Liver (tissue), 9 donors: ENCODE data around the gene SGSM1. TPM values are rescaled to one million over a fixed set of nuclear protein-coding genes. Genes with fewer than 3 reads are reported as not detected.

ENCODE experiments used
- DNase-seq: peaks from one replicate; pipeline ENCODE4 v3.0.0-alpha.2; 2017; ENCODE audit warnings: low spot score
- H3K27ac ChIP-seq, 2 donors: one replicate each; pipeline ENCODE4 v1.7.0; 2013; ENCODE audit warnings: inconsistent platforms in 2 of 2, low read length in 2 of 2, control low read depth in 1 of 2, low read depth in 1 of 2, mild to moderate bottlenecking in 1 of 2
- H3K27me3 ChIP-seq, 4 donors: one replicate each; pipeline versions ENCODE4 v1.6.1 to v1.7.0; 2013; ENCODE audit warnings: low read length in 3 of 4, inconsistent platforms in 1 of 4, mild to moderate bottlenecking in 1 of 4, moderate library complexity in 1 of 4; ENCODE audit not compliant: control insufficient read depth in 4 of 4, insufficient read depth in 4 of 4
- H3K36me3 ChIP-seq, 4 donors: one replicate each; pipeline versions ENCODE4 v1.6.1 to v1.7.0; 2013; ENCODE audit warnings: low read length in 3 of 4, mild to moderate bottlenecking in 3 of 4, low read depth in 1 of 4, moderate library complexity in 1 of 4; ENCODE audit not compliant: control insufficient read depth in 4 of 4, insufficient read depth in 3 of 4
- H3K4me1 ChIP-seq, 4 donors: one replicate each; pipeline versions ENCODE4 v1.6.1 to v1.7.0; 2013; ENCODE audit warnings: low read length in 3 of 4, mild to moderate bottlenecking in 3 of 4, moderate library complexity in 1 of 4; ENCODE audit not compliant: control insufficient read depth in 4 of 4, insufficient read depth in 4 of 4
- H3K4me3 ChIP-seq, 3 donors: one replicate each; pipeline versions ENCODE4 v1.6.1 to v1.7.0; 2013; ENCODE audit warnings: low read length in 3 of 3, control low read depth in 1 of 3, low read depth in 1 of 3, mild to moderate bottlenecking in 1 of 3
- H3K9ac ChIP-seq, 2 donors: one replicate each; pipeline ENCODE4 v1.7.0; 2013; ENCODE audit warnings: low read length in 2 of 2, mild to moderate bottlenecking in 2 of 2, moderate library complexity in 2 of 2, control low read depth in 1 of 2, low read depth in 1 of 2
- H3K9me3 ChIP-seq, 4 donors: one replicate each; pipeline versions ENCODE4 v1.6.1 to v1.7.0; 2013; ENCODE audit warnings: low read length in 3 of 4; ENCODE audit not compliant: control insufficient read depth in 4 of 4
- EGR1 ChIP-seq, 2 donors: IDR thresholded peaks; 2 replicates each; pipeline ENCODE4 v1.6.1; 2016 to 2018; ENCODE audit warnings: antibody characterized with exemption in 2 of 2, low read depth in 2 of 2
- FOXA2 ChIP-seq: IDR thresholded peaks from 2 replicates; pipeline ENCODE4 v1.6.1; 2016; ENCODE audit warnings: antibody characterized with exemption
- GABPA ChIP-seq, 2 donors: IDR thresholded peaks in 1 of 2; conservative IDR thresholded peaks in 1 of 2; 2 replicates each; pipeline ENCODE4 v1.6.1; 2016; ENCODE audit warnings: antibody characterized with exemption in 2 of 2, mild to moderate bottlenecking in 1 of 2, moderate library complexity in 1 of 2
- HNF4G ChIP-seq: IDR thresholded peaks from 2 replicates; pipeline ENCODE4 v1.6.1; 2016; ENCODE audit warnings: antibody characterized with exemption
- JUND ChIP-seq, 2 donors: IDR thresholded peaks; 2 replicates each; pipeline ENCODE4 v1.6.1; 2016; ENCODE audit warnings: antibody characterized with exemption in 2 of 2
- NR2F2 ChIP-seq: IDR thresholded peaks from 2 replicates; pipeline ENCODE4 v1.6.1; 2016; ENCODE audit warnings: antibody characterized with exemption
- RAD21 ChIP-seq, 2 donors: IDR thresholded peaks; 2 replicates each; pipeline ENCODE4 v1.6.1; 2016; ENCODE audit warnings: antibody characterized with exemption in 2 of 2, mild to moderate bottlenecking in 2 of 2
- RXRA ChIP-seq, 2 donors: IDR thresholded peaks; 2 replicates each; pipeline ENCODE4 v1.6.1; 2017 to 2018; ENCODE audit warnings: antibody characterized with exemption in 2 of 2, mild to moderate bottlenecking in 1 of 2
- SP1 ChIP-seq: IDR thresholded peaks from 2 replicates; pipeline ENCODE4 v1.6.1; 2018; ENCODE audit warnings: antibody characterized with exemption, mild to moderate bottlenecking
- TAF1 ChIP-seq: conservative IDR thresholded peaks from 2 replicates; pipeline ENCODE4 v1.6.1; 2016; ENCODE audit warnings: antibody characterized with exemption, mild to moderate bottlenecking
- YY1 ChIP-seq: IDR thresholded peaks from 2 replicates; pipeline ENCODE4 v1.6.1; 2016; ENCODE audit warnings: antibody characterized with exemption, mild to moderate bottlenecking
- WGBS: extraction: QIAGEN DNeasy Blood & Tissue Kit; methylation state at CpG from one replicate; pipeline ENCODE4 v1.1.7; 2013; 5-methylcytosine and 5-hydroxymethylcytosine counted together
- polyA plus RNA-seq, 2 donors: library from polyadenylated mRNA; stranded (reverse) in 1 of 2; unstranded in 1 of 2; fragments of 200-250 nt in 1 of 2; fragments of >200 nt in 1 of 2; fragmentation: Nextera tagmentation in 1 of 2; extraction: Ambion mirVana in 1 of 2; gene quantifications; one replicate each; pipeline versions ENCODE4 v1.2.1 to v1.2.3, GENCODE V29; 2013 to 2015
- total RNA-seq, 2 donors: library from RNA; depleted of rRNA; stranded (reverse); fragments of >200 nt; gene quantifications; one replicate each; pipeline ENCODE4 v1.2.3, GENCODE V29; 2014
- TF ChIP-seq, protein P1 (sequence below): IDR thresholded peaks from 2 replicates; pipeline ENCODE4 v1.6.1; 2016; ENCODE audit warnings: antibody characterized with exemption
- TF ChIP-seq, protein P2 (sequence below): IDR thresholded peaks from 2 replicates; pipeline ENCODE4 v1.6.1; 2016; ENCODE audit warnings: antibody characterized with exemption
- TF ChIP-seq, protein P3 (sequence below): IDR thresholded peaks from 2 replicates; pipeline ENCODE4 v1.6.1; 2016; ENCODE audit warnings: antibody characterized with exemption, mild to moderate bottlenecking
- TF ChIP-seq, protein P4 (sequence below): IDR thresholded peaks from 2 replicates; pipeline ENCODE4 v1.6.1; 2016; ENCODE audit warnings: antibody characterized with exemption
- TF ChIP-seq, protein P5 (sequence below): fragments of 150-350 bp; IDR thresholded peaks from 2 replicates; pipeline ENCODE4 v1.5.1; 2017; ENCODE audit warnings: improper control_type of control experiment, low read depth, low read length; ENCODE audit not compliant: missing input control
- donor health status: healthy.
- donor health status: healthy.
- donor health status: healthy.
- donor health status: healthy.
- donor health status: healthy.

Gene SGSM1
- total and polyA plus RNA-seq, 4 donors: 0.08 to 0.51 (median 0.21) TPM

DNA sequence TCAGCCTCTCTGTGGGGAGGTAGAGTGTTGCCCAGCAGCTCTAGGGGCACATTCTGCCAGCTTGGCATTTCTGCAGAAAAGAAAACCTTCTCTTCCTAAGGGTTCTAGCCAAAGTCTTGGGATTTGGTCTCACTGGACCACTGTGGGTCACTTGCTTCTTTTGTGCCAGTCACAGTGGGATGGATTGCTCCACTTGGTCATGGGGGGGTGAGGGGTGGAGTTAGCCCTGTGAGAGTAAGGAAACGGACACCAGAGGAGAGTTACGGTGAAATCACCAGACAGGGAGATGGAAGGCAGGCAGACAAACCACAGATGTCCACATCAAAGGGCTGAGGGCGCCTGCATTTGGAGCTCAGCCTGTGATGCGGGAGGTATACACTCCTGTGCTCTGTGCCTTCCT is 10.8 kb downstream of the SGSM1 start:
- H3K9me3 ChIP-seq: no peaks in the 10 kb centered on the region
- H3K4me1 ChIP-seq: peaks cover 0 to 13% (median 9%) of the 10 kb centered on the region in 4 donors
- TF ChIP-seq FOXA2 (no peak), EGR1 (IDR thresholded peaks at IDR 0.05; ENCODE audit: low read depth in 2 of 2) (no peak), YY1 (no peak), JUND (IDR thresholded peaks at IDR 0.05) (no peak)
- H3K36me3 ChIP-seq: no peaks in the 10 kb centered on the region
- no peak overlapping the region for H3K9ac ChIP-seq
- 71% methylated on average over 4 of the region's 4 CpGs for WGBS
- H3K4me3 ChIP-seq: no peak overlapping the region
- no peak for DNase-seq
- no peak overlapping the region for H3K27ac ChIP-seq
- no peaks in the 10 kb centered on the region for H3K27me3 ChIP-seq

DNA sequence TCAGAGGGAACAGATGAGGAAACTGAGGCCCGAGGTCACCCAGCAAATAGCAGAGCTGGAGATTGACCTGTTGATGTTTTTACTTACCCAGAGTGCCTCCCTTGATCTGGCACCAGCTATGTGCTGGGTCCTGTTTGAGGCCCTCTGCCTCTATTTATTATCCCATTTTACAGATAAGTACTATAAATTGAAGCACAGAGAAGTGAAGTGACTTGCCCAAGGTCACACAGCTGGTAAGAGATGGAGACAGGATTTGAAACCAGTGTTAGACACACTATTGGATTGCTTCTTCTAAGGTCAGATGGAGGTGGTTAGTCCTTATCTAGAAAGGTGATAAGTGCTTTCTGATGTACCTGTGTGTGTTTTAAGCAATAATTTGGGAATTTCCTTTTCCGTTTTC is 13.5 kb downstream of the SGSM1 start:
- WGBS: 60% methylated on average over 2 of the region's 2 CpGs
- DNase-seq: no peak
- H3K27ac ChIP-seq: no peak overlapping the region

More for the DNA sequence above, 13.5 kb downstream of the SGSM1 start:
- no peaks in the 10 kb centered on the region for H3K9me3 ChIP-seq
- no peak for TF ChIP-seq YY1
- no peak for TF ChIP-seq HNF4G
- TF ChIP-seq TAF1: no peak
- TF ChIP-seq FOXA2: no peak
- TF ChIP-seq, protein P1, sequence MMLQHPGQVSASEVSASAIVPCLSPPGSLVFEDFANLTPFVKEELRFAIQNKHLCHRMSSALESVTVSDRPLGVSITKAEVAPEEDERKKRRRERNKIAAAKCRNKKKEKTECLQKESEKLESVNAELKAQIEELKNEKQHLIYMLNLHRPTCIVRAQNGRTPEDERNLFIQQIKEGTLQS: no peak
- TF ChIP-seq RXRA (IDR thresholded peaks at IDR 0.05): no peak
- TF ChIP-seq, protein P2, sequence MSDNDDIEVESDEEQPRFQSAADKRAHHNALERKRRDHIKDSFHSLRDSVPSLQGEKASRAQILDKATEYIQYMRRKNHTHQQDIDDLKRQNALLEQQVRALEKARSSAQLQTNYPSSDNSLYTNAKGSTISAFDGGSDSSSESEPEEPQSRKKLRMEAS: no peak
- TF ChIP-seq, protein P3, sequence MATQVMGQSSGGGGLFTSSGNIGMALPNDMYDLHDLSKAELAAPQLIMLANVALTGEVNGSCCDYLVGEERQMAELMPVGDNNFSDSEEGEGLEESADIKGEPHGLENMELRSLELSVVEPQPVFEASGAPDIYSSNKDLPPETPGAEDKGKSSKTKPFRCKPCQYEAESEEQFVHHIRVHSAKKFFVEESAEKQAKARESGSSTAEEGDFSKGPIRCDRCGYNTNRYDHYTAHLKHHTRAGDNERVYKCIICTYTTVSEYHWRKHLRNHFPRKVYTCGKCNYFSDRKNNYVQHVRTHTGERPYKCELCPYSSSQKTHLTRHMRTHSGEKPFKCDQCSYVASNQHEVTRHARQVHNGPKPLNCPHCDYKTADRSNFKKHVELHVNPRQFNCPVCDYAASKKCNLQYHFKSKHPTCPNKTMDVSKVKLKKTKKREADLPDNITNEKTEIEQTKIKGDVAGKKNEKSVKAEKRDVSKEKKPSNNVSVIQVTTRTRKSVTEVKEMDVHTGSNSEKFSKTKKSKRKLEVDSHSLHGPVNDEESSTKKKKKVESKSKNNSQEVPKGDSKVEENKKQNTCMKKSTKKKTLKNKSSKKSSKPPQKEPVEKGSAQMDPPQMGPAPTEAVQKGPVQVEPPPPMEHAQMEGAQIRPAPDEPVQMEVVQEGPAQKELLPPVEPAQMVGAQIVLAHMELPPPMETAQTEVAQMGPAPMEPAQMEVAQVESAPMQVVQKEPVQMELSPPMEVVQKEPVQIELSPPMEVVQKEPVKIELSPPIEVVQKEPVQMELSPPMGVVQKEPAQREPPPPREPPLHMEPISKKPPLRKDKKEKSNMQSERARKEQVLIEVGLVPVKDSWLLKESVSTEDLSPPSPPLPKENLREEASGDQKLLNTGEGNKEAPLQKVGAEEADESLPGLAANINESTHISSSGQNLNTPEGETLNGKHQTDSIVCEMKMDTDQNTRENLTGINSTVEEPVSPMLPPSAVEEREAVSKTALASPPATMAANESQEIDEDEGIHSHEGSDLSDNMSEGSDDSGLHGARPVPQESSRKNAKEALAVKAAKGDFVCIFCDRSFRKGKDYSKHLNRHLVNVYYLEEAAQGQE: no peak
- TF ChIP-seq GABPA (IDR thresholded peaks at IDR 0.05 in 1 of 2, conservative IDR thresholded peaks at IDR 0.05 in 1 of 2): no peak
- TF ChIP-seq SP1: no peak
- TF ChIP-seq, protein P4, sequence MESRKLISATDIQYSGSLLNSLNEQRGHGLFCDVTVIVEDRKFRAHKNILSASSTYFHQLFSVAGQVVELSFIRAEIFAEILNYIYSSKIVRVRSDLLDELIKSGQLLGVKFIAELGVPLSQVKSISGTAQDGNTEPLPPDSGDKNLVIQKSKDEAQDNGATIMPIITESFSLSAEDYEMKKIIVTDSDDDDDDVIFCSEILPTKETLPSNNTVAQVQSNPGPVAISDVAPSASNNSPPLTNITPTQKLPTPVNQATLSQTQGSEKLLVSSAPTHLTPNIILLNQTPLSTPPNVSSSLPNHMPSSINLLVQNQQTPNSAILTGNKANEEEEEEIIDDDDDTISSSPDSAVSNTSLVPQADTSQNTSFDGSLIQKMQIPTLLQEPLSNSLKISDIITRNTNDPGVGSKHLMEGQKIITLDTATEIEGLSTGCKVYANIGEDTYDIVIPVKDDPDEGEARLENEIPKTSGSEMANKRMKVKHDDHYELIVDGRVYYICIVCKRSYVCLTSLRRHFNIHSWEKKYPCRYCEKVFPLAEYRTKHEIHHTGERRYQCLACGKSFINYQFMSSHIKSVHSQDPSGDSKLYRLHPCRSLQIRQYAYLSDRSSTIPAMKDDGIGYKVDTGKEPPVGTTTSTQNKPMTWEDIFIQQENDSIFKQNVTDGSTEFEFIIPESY: no peak
- no peak for TF ChIP-seq EGR1 (IDR thresholded peaks at IDR 0.05; ENCODE audit: low read depth in 2 of 2)
- no peak for TF ChIP-seq NR2F2
- TF ChIP-seq RAD21 (IDR thresholded peaks at IDR 0.05): no peak
- TF ChIP-seq, protein P5, sequence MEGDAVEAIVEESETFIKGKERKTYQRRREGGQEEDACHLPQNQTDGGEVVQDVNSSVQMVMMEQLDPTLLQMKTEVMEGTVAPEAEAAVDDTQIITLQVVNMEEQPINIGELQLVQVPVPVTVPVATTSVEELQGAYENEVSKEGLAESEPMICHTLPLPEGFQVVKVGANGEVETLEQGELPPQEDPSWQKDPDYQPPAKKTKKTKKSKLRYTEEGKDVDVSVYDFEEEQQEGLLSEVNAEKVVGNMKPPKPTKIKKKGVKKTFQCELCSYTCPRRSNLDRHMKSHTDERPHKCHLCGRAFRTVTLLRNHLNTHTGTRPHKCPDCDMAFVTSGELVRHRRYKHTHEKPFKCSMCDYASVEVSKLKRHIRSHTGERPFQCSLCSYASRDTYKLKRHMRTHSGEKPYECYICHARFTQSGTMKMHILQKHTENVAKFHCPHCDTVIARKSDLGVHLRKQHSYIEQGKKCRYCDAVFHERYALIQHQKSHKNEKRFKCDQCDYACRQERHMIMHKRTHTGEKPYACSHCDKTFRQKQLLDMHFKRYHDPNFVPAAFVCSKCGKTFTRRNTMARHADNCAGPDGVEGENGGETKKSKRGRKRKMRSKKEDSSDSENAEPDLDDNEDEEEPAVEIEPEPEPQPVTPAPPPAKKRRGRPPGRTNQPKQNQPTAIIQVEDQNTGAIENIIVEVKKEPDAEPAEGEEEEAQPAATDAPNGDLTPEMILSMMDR: no peak
- no peaks in the 10 kb centered on the region for H3K36me3 ChIP-seq
- no peak overlapping the region for H3K4me3 ChIP-seq
- H3K9ac ChIP-seq: no peak overlapping the region
- peaks cover 0 to 13% (median 9%) of the 10 kb centered on the region in 4 donors for H3K4me1 ChIP-seq
- H3K27me3 ChIP-seq: no peaks in the 10 kb centered on the region
